BLaER1 treated with 17β-estradiol and CSF1 and Interleukin-3, amounts not matched to agents 10 nM and 100 nM (cell line): ENCODE data around the gene XRN2.

Experiments
- H3K27ac ChIP-seq, 11 experiments: shearing (Covaris generic); formaldehyde crosslinking; 2 replicates each; pipeline ENCODE4 v1.8.1; 2022
- H3K27me3 ChIP-seq, 11 experiments: shearing (Covaris generic); formaldehyde crosslinking; 2 replicates each; pipeline ENCODE4 v1.8.1; 2022
- H3K36me3 ChIP-seq, 11 experiments: shearing (Covaris generic); formaldehyde crosslinking; 2 replicates each; pipeline ENCODE4 v1.8.1; 2022
- H3K4me1 ChIP-seq, 10 experiments: shearing (Covaris generic); formaldehyde crosslinking; 2 replicates each; pipeline ENCODE4 v1.8.1; 2022
- H3K4me2 ChIP-seq, 11 experiments: shearing (Covaris generic); formaldehyde crosslinking; 2 replicates each; pipeline ENCODE4 v1.8.1; 2022
- H3K4me3 ChIP-seq, 10 experiments: shearing (Covaris generic); formaldehyde crosslinking; 2 replicates each; pipeline ENCODE4 v1.8.1; 2022
- H3K9ac ChIP-seq, 11 experiments: shearing (Covaris generic); formaldehyde crosslinking; 2 replicates each; pipeline ENCODE4 v1.8.1; 2022
- H3K9me3 ChIP-seq, 11 experiments: shearing (Covaris generic); formaldehyde crosslinking; replicated peaks in 1 of 11; 2 replicates each; pipeline ENCODE4 v1.8.1; 2022
- H4K20me1 ChIP-seq, 11 experiments: shearing (Covaris generic); formaldehyde crosslinking; 2 replicates each; pipeline ENCODE4 v1.8.1; 2022
- Cebpa-rat ChIP-seq, 11 experiments: shearing (Covaris generic); IDR thresholded peaks; 2 replicates each; pipeline ENCODE4 v1.8.1; 2022

Gene XRN2

GRCh38 chr20:21391972-21392352 lies 88.8 kb downstream of the XRN2 start:
- peaks cover 4 to 15% (median 8%) of the 10 kb centered on the region in 11 experiments; a peak in 21 of 22 replicates for H3K27me3 ChIP-seq
- no peak for TF ChIP-seq Cebpa-rat (IDR thresholded peaks at IDR 0.05)
- H3K4me3 ChIP-seq, result no peak overlapping the region
- no peaks in the 10 kb centered on the region for H3K4me1 ChIP-seq
- peaks cover 37 to 49% (median 46%) of the 10 kb centered on the region in 11 experiments for H3K36me3 ChIP-seq
- no peak overlapping the region for H3K9ac ChIP-seq
- H3K4me2 ChIP-seq, result no peak overlapping the region
- H4K20me1 ChIP-seq, result peaks cover 0 to 10% (median 0%) of the 10 kb centered on the region in 11 experiments; a peak in 5 of 22 replicates
- peaks cover 15 to 21% (median 16%) of the 10 kb centered on the region in 11 experiments for H3K9me3 ChIP-seq
- no peak overlapping the region for H3K27ac ChIP-seq

GRCh38 chr20:21393166-21393565 lies 90.0 kb downstream of the XRN2 start:
- no peaks in the 10 kb centered on the region for H3K4me1 ChIP-seq
- peaks cover 16 to 27% (median 20%) of the 10 kb centered on the region in 11 experiments for H3K27me3 ChIP-seq
- no peak overlapping the region for H3K4me3 ChIP-seq
- H3K36me3 ChIP-seq, result peaks cover 25 to 37% (median 34%) of the 10 kb centered on the region in 11 experiments; a peak in 20 of 22 replicates
- H4K20me1 ChIP-seq, result peaks cover 0 to 10% (median 0%) of the 10 kb centered on the region in 11 experiments; a peak in 4 of 22 replicates
- no peak for TF ChIP-seq Cebpa-rat (IDR thresholded peaks at IDR 0.05)
- H3K4me2 ChIP-seq, result no peak overlapping the region
- H3K9ac ChIP-seq, result no peak overlapping the region
- peaks cover 25 to 33% (median 27%) of the 10 kb centered on the region in 11 experiments for H3K9me3 ChIP-seq
- H3K27ac ChIP-seq, result no peak overlapping the region

DNA sequence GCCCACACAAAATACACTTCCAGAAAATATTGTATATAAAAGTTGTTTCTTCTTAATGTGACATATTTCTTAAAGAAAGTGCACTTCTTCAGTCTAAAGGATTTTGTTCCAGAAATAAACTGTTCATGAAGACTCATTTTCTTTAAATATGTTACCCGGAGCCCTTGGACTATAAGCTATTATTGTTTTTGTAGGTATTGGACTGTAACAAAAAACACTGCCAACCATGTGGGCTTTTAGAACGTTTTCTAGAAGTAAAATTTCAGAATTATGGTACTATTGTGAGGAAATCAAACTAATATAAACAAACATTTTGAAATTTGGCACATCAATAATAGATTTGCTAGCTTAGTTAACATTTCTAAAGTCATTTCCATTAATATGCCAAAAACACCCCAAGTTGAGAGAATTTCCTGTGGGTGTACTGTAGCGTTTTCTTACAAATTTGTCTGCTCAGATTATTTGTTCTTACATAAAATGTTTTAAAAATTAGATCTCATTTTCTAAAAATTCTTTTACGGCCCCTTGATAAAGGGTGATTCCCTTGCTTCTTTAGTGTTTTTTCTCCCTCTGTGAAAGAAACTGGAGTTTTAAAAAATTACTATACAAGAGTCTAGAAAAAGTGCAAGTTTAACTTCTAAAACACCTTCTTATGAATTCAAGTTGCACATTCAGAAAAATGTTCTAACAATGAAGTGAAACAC lies 90.8 kb downstream of the XRN2 start:
- TF ChIP-seq Cebpa-rat (IDR thresholded peaks at IDR 0.05), result no peak
- Histone ChIP-seq H3K4me1 (no peaks in the 10 kb centered on the region), H3K27ac (no peak overlapping the region), H3K4me2 (no peak overlapping the region), H4K20me1 (peaks cover 0 to 6% (median 0%) of the 10 kb centered on the region in 11 experiments; a peak in 3 of 22 replicates), H3K9me3 (peaks cover 25 to 33% (median 27%) of the 10 kb centered on the region in 11 experiments), H3K4me3 (no peak overlapping the region), H3K27me3 (peaks cover 24 to 35% (median 28%) of the 10 kb centered on the region in 11 experiments), H3K9ac (no peak overlapping the region), H3K36me3 (peaks cover 18 to 29% (median 26%) of the 10 kb centered on the region in 11 experiments; a peak in 20 of 22 replicates)

DNA sequence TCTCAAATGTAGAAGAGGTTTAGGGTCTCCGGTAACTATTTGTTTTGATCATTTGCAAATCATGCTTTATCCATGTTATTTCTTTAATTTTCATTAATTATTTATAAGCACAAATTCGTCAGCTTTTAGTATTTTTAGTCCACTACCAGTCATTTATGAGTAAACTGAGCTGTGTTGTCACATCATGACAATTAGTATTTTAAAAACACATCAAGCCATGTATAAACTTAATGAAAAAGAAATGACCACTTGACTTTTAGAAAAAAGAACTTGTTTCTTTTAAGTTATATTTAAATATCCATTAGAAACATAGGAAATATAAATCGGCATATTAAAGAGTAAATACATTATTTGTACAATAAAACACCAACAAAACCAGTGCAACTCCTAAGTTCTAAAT lies 91.4 kb downstream of the XRN2 start:
- Histone ChIP-seq H3K9ac (no peak overlapping the region), H4K20me1 (peaks cover 0 to 6% (median 0%) of the 10 kb centered on the region in 11 experiments; a peak in 3 of 22 replicates), H3K4me3 (no peak overlapping the region), H3K9me3 (peaks cover 25 to 33% (median 27%) of the 10 kb centered on the region in 11 experiments), H3K36me3 (peaks cover 12 to 23% (median 20%) of the 10 kb centered on the region in 11 experiments; a peak in 20 of 22 replicates), H3K27me3 (peaks cover 29 to 39% (median 31%) of the 10 kb centered on the region in 11 experiments), H3K27ac (no peak overlapping the region), H3K4me1 (no peaks in the 10 kb centered on the region), H3K4me2 (no peak overlapping the region)
- no peak for TF ChIP-seq Cebpa-rat (IDR thresholded peaks at IDR 0.05)

DNA sequence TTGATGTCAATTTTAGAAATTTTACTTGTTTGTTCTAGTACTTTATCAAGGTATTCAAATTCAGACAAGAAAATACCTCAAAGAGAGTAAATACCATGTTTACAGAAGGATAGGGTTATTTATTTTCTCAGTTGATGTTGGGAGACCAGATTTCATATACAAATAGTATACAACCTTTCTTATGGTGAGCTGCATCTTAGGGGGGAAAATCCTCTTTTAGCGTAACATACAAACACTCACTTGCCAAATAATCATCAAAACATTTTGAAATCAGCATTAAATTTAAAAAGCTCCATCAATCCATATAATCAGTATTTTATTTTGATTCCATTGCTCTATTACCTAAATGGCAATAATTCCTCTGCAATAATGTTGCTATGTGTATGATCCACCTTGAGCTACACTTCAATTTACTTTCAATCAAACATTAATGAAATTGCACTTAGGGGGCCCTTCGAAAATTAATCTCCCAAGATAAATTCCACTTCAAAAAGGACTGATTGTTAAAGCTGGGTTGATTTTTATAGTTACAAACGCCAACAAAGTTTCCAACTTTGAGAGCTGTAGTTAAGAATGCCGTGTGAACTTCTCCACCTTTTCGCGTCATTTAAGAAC lies 92.0 kb downstream of the XRN2 start:
- Histone ChIP-seq H3K4me2 (no peak overlapping the region), H3K4me1 (no peaks in the 10 kb centered on the region), H3K36me3 (peaks cover 8 to 18% (median 14%) of the 10 kb centered on the region in 11 experiments; a peak in 20 of 22 replicates), H3K9ac (no peak overlapping the region), H3K27ac (no peak overlapping the region), H4K20me1 (peaks cover 0 to 6% (median 0%) of the 10 kb centered on the region in 11 experiments; a peak in 3 of 22 replicates), H3K9me3 (peaks cover 25 to 33% (median 27%) of the 10 kb centered on the region in 11 experiments), H3K4me3 (no peak overlapping the region), H3K27me3 (peaks cover 31 to 42% (median 35%) of the 10 kb centered on the region in 11 experiments)
- no peak for TF ChIP-seq Cebpa-rat (IDR thresholded peaks at IDR 0.05)

- H3K4me1 ChIP-seq, result no peaks in the 10 kb centered on the region
- H4K20me1 ChIP-seq, result peaks cover 0 to 6% (median 0%) of the 10 kb centered on the region in 11 experiments; a peak in 2 of 22 replicates
- H3K27ac ChIP-seq, result no peak overlapping the region
- H3K27me3 ChIP-seq, result peaks cover 31 to 45% (median 36%) of the 10 kb centered on the region in 11 experiments
- H3K9ac ChIP-seq, result no peak overlapping the region
- peaks cover under 1 to 10% (median 6%) of the 10 kb centered on the region in 11 experiments; a peak in 18 of 22 replicates for H3K36me3 ChIP-seq
- H3K9me3 ChIP-seq, result peaks cover 25 to 33% (median 27%) of the 10 kb centered on the region in 11 experiments
- no peak overlapping the region for H3K4me3 ChIP-seq
- H3K4me2 ChIP-seq, result no peak overlapping the region
- no peak for TF ChIP-seq Cebpa-rat (IDR thresholded peaks at IDR 0.05)
These were observed 92.8 kb downstream of the XRN2 start for GRCh38 chr20:21395666-21396598.

DNA sequence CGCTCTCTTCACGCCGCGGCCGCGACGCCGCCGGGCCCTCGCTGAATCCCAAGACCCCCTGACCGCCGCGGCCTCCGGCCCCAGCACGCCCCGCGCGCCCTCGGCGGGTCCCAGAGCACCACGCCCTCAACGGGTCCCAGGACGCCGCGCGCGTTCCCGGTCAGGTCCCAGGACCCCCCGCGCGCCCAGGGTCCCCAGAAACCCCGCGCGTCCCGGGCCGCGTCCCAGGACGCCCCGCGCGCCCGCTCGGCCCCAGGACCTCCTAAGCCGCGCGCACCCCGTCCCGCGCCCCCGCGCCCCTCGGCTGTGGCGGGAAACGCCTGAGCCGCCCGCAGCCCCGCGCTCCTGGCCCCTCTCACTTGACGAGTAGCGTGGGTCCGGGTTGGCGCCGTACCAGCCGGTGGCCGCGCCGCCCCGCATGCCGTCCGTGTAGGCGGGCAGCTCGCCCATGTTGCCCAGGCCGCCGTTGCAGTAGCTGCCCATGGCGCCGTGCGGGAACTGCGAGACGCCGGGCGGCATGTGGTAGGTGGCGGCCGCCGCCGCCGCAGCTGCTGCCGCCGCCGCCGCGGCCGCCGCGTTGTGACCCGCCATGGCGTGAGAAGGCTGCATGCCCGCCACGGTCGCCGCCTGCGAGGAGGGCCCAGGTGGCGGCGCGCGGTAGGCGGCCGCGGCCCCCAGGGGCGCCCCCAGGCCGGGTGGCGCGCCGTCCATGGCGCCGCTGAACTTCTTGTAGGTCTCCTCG lies 93.6 kb downstream of the XRN2 start:
- TF ChIP-seq Cebpa-rat (IDR thresholded peaks at IDR 0.05), result no peak
- Histone ChIP-seq H3K4me3 (peak overlapping the region in 3 of 10 experiments; percentile 7 to 9 (median 9); a peak in 4 of 20 replicates), H3K9ac (no peak overlapping the region), H4K20me1 (peaks cover 0 to 6% (median 0%) of the 10 kb centered on the region in 11 experiments; a peak in 1 of 22 replicates), H3K9me3 (peaks cover 25 to 29% (median 27%) of the 10 kb centered on the region in 11 experiments), H3K36me3 (peaks cover 0 to 2% (median 0%) of the 10 kb centered on the region in 11 experiments; a peak in 1 of 22 replicates), H3K27ac (no peak overlapping the region), H3K27me3 (peaks cover 31 to 45% (median 36%) of the 10 kb centered on the region in 11 experiments), H3K4me2 (no peak overlapping the region), H3K4me1 (no peaks in the 10 kb centered on the region)
